ENCODE results near the gene PGM1.

DNA sequence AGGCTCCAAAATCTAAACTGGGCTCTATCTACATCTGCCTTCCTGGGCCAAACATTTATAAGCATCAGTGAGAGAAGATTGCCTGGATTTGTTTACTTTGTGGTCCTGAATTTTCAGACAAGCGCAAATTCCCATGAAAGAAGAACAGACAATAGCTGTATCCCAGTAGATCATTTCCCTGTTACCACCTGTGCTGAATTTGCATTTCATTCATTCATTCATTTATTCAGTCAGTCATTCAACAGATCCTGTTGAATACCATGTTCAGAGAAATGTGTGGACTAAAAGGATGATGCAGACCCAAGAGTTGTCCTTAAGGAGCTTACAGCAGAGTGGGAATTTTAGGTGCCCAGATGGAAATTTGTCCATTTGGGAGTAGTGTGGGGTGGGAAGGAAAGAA, 2.2 kb downstream of the PGM1 start:
- no peak for TF ChIP-seq CEBPB (IDR thresholded peaks at IDR 0.05; ENCODE audit: low read depth, low read length)
- TF ChIP-seq POLR2A (IDR thresholded peaks at IDR 0.05; ENCODE audit: low read depth, low read length): no peak
- TF ChIP-seq, protein P1, sequence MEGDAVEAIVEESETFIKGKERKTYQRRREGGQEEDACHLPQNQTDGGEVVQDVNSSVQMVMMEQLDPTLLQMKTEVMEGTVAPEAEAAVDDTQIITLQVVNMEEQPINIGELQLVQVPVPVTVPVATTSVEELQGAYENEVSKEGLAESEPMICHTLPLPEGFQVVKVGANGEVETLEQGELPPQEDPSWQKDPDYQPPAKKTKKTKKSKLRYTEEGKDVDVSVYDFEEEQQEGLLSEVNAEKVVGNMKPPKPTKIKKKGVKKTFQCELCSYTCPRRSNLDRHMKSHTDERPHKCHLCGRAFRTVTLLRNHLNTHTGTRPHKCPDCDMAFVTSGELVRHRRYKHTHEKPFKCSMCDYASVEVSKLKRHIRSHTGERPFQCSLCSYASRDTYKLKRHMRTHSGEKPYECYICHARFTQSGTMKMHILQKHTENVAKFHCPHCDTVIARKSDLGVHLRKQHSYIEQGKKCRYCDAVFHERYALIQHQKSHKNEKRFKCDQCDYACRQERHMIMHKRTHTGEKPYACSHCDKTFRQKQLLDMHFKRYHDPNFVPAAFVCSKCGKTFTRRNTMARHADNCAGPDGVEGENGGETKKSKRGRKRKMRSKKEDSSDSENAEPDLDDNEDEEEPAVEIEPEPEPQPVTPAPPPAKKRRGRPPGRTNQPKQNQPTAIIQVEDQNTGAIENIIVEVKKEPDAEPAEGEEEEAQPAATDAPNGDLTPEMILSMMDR (conservative IDR thresholded peaks at IDR 0.05; ENCODE audit: low read depth, low read length): no peak
- TF ChIP-seq MXI1 (IDR thresholded peaks at IDR 0.05; ENCODE audit: borderline replicate concordance, low read depth, low read length): no peak
- TF ChIP-seq RFX5 (IDR thresholded peaks at IDR 0.05; ENCODE audit: low read depth, low read length): no peak
- no peak for TF ChIP-seq RCOR1 (IDR thresholded peaks at IDR 0.05; ENCODE audit: insufficient replicate concordance, low read length)
- no peak for TF ChIP-seq MAZ (IDR thresholded peaks at IDR 0.05; ENCODE audit: borderline replicate concordance, low read depth, low read length)
- TF ChIP-seq, protein P2, sequence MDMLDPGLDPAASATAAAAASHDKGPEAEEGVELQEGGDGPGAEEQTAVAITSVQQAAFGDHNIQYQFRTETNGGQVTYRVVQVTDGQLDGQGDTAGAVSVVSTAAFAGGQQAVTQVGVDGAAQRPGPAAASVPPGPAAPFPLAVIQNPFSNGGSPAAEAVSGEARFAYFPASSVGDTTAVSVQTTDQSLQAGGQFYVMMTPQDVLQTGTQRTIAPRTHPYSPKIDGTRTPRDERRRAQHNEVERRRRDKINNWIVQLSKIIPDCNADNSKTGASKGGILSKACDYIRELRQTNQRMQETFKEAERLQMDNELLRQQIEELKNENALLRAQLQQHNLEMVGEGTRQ (IDR thresholded peaks at IDR 0.05; ENCODE audit: low read depth, low read length): no peak

All from IMR-90 (cell line).